A673 (cell line): ENCODE data around the gene MYO1H.

ENCODE experiments used
- EZH2 ChIP-seq: fragments of 200-600 bp; sonication (generic); IDR thresholded peaks from 2 replicates; pipeline ENCODE4 v1.6.1; 2017; ENCODE audit warnings: borderline replicate concordance, low read depth, mild to moderate bottlenecking, mixed read lengths, antibody characterized with exemption, low read length; ENCODE audit not compliant: poor library complexity, severe bottlenecking
- TF ChIP-seq, protein P1 (sequence below): fragments of 300-800, 200-600 bp; sonication (generic); conservative IDR thresholded peaks from 2 replicates; pipeline ENCODE4 v1.5.1; 2017; ENCODE audit warnings: low read depth, mild to moderate bottlenecking, antibody characterized with exemption, low read length, moderate library complexity, mixed read lengths

DNA sequence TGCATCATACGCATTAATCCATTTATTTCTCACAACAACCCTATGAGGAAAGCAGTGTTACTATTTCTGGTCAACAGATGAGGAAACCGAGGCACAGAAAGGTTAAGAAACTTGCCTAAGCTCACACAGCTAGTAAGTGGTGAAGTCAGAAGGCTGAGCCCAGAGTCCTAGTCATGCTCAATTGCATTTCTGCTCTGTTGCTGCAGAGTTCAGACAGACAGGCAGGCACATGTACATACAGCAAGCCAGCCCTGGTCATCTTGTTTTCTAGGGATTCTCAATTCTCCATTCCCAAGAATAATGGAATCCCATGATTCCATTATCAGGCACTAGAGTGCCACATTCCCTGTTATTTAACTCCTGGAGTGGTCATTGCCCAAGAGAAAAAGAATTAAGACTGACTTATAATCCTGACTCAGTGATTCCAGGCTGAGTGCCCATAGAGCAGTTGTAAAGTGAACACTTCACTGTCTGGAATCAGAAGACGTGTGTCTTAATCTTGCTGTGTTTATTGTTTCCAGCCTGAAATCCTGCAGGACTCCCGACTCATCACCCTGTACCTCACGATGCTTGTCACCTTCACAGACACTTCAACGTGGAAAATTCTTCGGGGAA lies 140.5 kb downstream of the MYO1H start:
- TF ChIP-seq, protein P1, sequence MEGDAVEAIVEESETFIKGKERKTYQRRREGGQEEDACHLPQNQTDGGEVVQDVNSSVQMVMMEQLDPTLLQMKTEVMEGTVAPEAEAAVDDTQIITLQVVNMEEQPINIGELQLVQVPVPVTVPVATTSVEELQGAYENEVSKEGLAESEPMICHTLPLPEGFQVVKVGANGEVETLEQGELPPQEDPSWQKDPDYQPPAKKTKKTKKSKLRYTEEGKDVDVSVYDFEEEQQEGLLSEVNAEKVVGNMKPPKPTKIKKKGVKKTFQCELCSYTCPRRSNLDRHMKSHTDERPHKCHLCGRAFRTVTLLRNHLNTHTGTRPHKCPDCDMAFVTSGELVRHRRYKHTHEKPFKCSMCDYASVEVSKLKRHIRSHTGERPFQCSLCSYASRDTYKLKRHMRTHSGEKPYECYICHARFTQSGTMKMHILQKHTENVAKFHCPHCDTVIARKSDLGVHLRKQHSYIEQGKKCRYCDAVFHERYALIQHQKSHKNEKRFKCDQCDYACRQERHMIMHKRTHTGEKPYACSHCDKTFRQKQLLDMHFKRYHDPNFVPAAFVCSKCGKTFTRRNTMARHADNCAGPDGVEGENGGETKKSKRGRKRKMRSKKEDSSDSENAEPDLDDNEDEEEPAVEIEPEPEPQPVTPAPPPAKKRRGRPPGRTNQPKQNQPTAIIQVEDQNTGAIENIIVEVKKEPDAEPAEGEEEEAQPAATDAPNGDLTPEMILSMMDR: no peak
- no peak for TF ChIP-seq EZH2
